ENCODE measurements around the gene SLBP.
A peak's percentile ranks its signal among the peaks of the same experiment; 100 is the strongest.

SLBP gene

GRCh38 chr4:1647432-1647831 is 64.7 kb downstream of the SLBP start:
- DNase-seq: no peak

- no peak for DNase-seq
Measured at GRCh38 chr4:1646690-1647089, 65.4 kb downstream of the SLBP start.

GRCh38 chr4:1644891-1645657 is 67.0 kb downstream of the SLBP start:
- peak; percentile 83 for DNase-seq

GRCh38 chr4:1643971-1644735 is 68.0 kb downstream of the SLBP start:
- no peak for DNase-seq

Measured in midbrain (tissue), 1 donor.